GM19238 (cell line): Measurements from ENCODE around the gene FGF5.
"Not testable (repeated sequence)": the region's sequence is repeated elsewhere in the genome, so short reads cannot be mapped to it uniquely, and the experiment has no call there.

ENCODE experiments used
- DNase-seq: peaks from one replicate; pipeline ENCODE4 v3.0.0; 2011; ENCODE audit warnings: low spot score; ENCODE audit not compliant: insufficient read length

FGF5 gene

GRCh38 chr4:80266253-80266901, at the start of gene FGF5:
FGF5 (plus strand) TSS chr4:80266664; CDS start chr4:80266825, 161 bp downstream.
- no peak for DNase-seq

DNA sequence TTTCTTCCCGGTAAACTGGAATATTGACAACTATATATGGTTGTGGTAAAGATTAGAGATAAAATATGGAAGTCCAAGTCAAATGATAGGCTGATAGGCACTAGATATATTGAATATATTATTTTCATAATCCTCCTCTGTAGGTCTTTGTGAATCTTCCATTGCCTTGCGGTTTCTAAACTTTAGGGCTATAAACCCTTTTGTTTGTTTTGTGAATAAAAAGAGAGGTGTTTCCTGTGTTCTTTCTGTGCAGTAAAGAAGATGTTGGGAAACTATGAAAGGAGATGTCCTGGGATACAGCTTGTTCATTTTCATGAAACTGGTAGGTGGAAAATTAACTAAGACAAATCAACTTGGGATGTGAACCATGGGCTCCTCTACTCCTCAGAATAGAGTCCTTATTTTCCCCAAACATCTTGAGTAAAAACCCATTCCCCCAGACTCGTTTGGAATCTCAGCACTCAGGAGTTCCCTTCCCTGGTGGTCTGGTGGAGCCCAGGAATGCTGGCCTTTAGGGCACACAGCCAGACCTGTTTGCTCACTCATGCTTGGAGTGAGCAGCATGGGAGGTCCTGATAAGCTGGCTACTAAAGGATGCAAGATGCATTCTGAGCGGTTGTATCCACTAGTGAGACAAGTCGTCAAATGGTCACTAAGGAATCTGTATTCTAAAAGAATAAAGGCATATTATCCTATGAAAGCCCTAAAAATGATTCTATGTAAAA, 47.0 kb upstream of the FGF5 start:
- no peak for DNase-seq

GRCh38 chr4:80220711-80221110, 45.8 kb upstream of the FGF5 start:
- DNase-seq, result no peak

DNA sequence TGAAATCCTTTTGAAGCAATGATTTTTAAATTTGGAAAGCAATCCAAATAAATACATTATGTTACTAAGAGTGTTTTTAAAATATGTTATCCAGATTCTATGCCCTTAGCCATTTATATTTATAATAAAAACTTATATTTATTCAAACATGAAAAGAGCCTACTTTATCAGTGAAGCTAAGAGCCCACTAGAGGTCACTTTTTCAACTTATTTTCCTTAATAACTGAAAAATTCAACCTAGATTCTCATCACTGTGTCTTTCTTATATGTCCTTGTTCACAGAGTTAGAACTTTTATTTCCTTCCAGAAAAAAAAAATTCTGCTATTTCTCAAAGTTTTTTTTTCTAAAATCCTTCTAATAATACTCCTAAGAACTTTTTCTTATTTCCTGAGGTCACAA, 45.3 kb upstream of the FGF5 start:
- no peak for DNase-seq

GRCh38 chr4:80225595-80225994, 40.9 kb upstream of the FGF5 start:
- no peak for DNase-seq

DNA sequence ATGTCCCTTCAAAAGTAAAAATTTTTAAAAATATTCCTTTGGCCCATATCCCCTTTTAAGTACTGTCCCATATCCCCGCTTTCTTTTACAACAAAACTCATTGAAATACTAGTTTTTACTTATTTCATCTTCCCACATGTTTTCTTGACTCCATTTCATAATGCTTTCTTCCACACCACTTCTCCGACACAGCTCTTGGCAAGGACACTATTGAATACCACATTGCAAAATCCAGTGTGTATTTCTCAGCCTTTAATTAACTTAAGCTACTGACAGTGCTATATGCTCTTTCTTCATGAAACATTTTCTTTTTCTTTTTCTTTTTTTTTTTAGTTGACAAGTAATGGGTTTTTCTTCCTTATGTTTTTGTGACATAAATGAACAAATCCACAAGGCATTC, 40.4 kb upstream of the FGF5 start:
- no peak for DNase-seq

DNA sequence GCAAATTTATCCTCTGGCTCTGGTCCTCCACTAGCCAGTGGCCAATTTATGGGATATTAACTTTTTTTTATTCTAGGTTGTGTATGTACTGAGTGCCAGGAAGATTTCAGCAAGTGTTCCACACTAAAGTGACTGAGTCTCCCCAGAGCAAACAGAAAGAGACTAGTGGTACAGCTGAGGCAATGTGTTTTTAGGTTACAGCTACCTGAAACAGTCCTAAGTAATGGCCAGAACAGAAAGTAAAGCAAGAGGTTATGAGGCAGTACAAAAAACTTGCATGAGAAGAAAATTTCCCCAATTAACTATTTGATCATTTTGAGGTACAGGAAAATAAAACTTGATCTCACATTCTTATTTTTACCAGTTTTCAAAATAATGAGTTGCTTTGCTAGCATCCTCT, 38.0 kb upstream of the FGF5 start:
- no peak for DNase-seq

GRCh38 chr4:80229128-80229527, 37.3 kb upstream of the FGF5 start:
- DNase-seq, result no peak

- no peak for DNase-seq
Measured at GRCh38 chr4:80229590-80229989, 36.9 kb upstream of the FGF5 start.

- DNase-seq, result no peak
Measured at GRCh38 chr4:80231180-80231579, 35.3 kb upstream of the FGF5 start.

DNA sequence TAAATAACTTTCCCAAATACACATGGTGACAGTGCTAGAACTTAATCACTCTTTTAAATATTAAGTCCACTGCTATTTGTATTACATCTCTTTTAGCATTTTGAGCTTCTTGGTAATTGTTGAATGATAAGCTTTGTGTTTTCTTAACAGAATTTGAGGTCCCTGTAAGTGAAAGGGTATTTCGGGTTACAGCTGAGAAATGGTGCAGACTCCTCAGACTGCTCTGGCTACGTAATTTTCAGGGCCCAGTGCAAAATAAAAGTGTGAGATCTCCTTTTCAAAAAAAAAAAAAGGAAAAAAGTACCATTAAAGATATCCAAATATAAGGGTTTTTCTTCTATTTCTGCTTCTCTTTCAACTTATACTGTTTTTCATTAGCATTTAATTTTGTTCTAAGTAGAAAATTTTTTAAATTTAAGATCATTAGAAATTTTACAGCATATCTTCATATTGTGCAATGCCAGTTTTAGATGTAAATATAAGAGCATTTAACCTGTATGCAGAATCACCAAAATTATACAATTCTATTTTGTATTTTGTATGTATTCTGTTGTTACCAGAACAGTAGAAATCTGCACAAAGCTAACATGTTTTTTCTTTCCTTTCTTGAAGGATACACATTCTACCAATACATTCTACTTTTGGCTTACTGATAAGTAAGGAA, 33.6 kb upstream of the FGF5 start:
- no peak for DNase-seq

- no peak for DNase-seq
Measured at GRCh38 chr4:80233390-80233789, 33.1 kb upstream of the FGF5 start.

GRCh38 chr4:80235451-80235850, 31.0 kb upstream of the FGF5 start:
- DNase-seq, result no peak

GRCh38 chr4:80237992-80238391, 28.5 kb upstream of the FGF5 start:
- DNase-seq, result no peak

DNA sequence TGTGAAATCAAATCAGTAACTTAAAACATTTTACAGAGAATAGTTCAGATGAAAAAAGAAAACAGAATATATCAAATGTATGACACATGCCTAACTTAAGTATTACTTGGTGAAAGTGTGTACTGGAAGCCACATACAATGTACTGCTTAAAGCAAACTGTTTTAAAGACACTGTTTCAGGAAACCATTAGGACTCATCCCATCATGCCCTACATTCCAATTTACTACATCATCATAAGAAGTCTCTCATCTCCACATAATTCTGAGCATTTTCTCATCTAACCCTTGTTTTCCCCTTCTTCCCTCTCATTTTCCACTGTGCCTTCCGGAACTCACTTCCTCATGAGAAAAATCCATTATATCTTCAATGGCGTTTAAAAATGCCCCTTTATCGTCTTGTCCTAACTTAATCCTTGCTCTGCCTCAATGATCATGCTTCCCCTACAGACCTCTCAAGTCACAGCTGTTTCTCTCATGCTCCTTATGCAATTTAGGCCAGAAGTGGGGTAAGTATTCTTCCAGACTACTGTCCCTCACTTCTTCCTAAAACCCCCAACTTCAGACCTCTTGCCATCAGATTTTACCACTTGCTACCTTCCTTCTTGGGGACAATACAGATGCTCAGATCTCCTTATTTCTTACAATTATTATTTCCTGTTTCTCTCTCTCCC, 26.8 kb upstream of the FGF5 start:
- no peak for DNase-seq

- no peak for DNase-seq
Measured at GRCh38 chr4:80240976-80241375, 25.5 kb upstream of the FGF5 start.

DNA sequence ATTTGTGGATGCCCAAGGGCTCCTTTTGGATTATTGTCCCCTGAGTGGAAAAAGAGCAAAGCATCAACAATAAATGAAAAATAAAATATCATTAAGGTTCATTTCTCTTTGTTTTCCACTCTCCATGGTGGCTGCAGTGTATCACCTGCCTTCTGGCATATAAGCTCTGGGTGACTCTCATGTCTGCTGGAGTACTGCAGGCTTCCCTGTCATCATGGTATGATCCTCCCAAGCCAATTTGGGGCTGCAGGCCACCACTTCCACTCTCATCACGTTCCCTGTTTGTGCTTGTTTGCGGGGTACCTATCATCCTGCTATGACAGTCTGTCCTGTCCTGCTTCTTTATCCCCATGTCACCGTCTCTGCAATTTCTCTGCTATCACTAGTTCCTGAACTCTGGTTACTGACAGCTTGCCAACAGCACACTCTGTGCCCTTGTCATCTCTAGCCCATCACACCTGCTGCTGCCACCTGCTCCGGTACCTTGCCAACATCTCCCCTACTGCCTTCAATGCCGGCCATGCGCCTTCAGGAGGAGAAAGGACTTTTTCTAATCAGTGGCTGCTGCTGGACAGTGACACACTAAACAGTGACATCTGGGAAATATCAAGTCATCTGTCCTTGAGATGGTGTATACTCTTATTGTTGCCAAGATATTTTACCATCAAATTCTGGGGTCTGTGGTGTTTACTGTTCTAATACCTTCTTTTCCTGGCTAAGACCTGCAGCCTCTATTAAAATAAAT, 23.0 kb upstream of the FGF5 start:
- DNase-seq, result no peak

DNA sequence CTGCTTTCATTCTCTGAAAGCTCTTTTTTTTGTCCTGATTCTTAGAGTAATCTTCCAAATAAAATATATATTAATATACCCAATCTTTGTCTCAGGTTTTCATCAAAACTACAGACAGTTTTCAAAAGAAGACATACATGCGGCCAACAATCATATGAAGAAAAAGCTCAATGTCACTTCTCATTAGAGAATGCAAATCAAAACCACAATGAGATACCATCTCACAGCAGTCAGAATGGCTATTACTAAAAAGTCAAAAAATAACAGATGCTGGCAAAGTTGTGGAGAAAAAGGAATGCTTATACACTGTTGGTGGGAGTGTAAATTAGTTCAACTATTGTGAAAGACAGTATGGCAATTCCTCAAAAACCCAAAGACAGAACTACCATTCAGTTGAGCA, 19.0 kb upstream of the FGF5 start:
- not testable (repeated sequence) for DNase-seq

DNA sequence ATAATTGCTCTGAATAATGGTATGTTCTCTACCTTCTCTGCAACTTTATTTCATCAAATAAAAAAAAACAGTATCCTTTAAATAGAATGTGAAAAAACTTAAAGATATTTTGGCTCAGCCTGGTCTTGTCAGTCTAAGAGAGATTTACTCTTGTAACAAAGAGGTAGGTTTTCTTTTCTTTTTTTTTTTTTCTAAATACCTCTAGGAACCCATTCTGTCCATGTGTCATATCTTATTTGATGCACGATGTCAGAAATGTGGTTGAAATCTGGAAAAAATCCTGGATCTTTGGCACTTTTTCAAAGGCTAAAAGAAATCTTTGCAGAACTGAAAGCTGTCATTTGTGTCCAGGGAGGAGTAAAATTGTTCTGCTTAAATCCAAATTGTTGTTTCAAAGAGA, 17.3 kb upstream of the FGF5 start:
- no peak for DNase-seq

DNA sequence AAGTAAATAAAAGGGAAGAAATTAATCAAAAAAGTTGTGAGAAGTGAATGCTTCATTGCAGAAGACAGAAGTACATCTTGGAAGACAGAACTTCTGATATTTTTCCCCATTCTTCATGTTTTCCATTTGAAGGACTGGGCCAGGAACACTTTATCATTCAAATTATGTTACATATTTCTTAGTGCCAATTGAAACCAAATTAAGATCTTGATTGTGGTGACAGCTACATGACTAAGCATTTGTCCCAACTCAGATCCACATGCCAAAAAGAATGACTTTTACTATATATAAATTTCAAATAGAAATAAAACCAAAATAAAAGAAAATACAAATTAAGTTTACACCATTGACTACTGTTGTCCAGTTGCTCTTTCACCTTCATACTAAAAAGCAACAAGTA, 14.0 kb upstream of the FGF5 start:
- no peak for DNase-seq

DNA sequence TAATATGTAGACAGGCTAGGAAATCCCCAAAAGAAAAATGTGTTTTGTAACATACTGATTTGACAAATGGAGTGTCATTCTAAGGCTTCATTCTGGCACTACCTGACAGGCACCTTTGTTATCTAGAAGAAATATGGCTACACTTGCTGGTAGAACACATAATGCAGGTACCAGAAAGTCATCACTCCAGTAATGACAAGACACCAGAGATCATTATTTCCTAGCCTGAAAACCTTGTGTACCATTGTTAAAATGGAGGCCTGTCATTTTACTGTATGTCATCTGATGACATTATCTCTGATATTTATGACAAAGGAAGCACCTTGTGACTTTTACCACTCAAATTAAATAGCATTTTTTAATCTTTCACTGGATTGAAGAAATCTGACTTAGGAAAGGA, 13.5 kb upstream of the FGF5 start:
- no peak for DNase-seq
